Caki2 (cell line): ENCODE data around the gene UBE2G2. TPM values are rescaled to one million over a fixed set of nuclear protein-coding genes. Genes with fewer than 3 reads are reported as not detected.

Source experiments
- DNase-seq: peaks from one replicate; pipeline ENCODE4 v3.0.0-alpha.2; 2015; ENCODE audit warnings: low read depth
- in situ Hi-C: cut with HindIII; loops from 2 replicates; pipeline ENCODE4 v1.10.0; 2016; ENCODE audit warnings: low sequenced_read_pairs, low pct_unique_long_range_greater_than_20kb, mixed read lengths
- total RNA-seq: library from RNA; depleted of rRNA; stranded (reverse); fragments of >200 nt; shearing (Covaris generic); gene quantifications from 2 replicates; pipeline ENCODE4 v1.2.3, GENCODE V29; 2014; ENCODE audit warnings: low replicate concordance; rRNA removed

Gene UBE2G2, protein sequence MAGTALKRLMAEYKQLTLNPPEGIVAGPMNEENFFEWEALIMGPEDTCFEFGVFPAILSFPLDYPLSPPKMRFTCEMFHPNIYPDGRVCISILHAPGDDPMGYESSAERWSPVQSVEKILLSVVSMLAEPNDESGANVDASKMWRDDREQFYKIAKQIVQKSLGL
- total RNA-seq, result 43.8 and 50.0 TPM in 2 replicates

DNA sequence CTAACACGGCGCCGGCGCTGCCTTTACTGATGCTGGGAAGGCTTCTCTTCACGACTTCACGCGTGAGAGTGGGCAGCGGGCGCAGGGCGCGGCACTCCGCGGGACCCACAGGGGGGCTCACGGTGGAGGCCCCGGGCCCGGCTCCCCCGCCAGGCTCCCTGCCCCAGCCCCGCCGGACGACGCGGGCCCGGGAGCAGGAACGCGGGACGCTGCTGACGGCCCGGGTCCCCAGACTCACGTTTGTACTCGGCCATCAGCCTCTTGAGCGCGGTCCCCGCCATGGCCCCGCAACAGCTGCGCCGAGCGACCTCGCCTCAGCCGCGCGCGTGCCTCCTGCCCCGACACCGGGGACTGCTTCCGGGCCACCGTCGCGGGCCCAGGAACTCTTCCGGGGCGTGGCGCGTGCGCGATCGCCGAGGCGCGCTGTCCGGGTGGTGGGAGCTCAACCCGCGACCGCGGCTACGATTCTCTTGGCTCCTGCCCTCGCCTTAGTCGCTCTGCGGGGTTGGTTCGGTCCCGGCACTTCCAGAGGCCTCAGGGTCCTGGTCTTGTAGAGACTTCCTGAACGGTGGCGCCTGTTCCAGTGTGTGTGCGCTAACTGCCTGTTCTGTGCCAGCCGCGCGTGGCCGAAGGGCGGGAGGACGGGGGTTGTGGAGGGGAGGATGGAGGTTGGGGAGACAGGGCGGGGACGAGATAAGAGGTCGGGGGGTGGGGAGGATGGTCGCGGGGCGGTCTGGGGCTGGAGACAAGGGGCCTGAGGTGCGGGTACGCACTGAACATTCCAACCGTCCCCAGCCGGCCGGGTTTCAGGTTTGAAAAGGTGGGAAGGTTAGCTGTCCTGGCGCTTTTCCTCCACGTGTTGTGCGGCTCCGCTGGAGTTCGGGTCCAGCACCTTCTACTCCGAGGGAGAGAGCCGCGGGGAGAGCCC lies at the start of gene UBE2G2:
UBE2G2 (minus strand) TSS at position 353 of the 928 bp plus-strand sequence; CDS start at position 281, 72 bp downstream.
- DNase-seq, result peak; percentile 75
- in situ Hi-C loops, result loop anchor here (25.0 kb wide), 1 partner anchor 336 kb away; no protein-coding TSS in a partner anchor

DNA sequence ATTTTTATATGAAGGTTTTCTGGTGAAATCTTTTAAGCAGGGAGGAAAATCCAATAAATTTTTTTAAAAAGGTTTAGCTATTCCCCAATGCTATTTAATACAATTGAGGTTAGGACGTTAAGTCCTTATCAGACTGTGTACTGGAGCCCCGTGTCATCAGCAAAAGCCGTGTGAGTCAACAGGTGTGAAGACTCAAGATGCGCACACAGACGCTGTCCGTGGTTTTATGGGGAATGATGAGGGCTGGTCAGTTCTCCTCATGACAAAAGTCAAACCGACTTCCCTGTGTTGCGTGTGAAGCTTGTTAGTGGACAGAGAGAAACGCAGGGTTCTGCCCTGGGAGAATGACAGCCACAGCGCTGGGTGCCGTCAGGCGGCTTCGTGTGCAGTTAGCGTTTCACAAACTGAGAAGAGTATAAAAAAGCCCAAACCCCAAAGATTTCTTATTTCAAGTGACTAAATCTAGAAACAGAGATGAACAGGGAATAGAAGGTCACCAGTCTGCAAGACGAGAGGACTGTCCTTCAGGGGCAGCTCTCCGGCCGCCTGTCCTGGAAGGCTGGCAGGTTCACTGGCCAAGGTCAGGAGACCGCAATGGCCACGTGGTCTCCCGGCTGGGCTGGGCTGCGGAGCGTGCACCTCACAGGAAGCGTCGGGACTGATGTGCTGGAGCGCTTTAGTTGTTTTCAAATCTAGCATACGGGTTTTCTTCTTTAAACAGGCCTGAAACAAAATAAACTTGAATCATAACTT lies 49.5 kb upstream of the UBE2G2 start:
- DNase-seq, result no peak
- in situ Hi-C loops, result no loop called here

DNA sequence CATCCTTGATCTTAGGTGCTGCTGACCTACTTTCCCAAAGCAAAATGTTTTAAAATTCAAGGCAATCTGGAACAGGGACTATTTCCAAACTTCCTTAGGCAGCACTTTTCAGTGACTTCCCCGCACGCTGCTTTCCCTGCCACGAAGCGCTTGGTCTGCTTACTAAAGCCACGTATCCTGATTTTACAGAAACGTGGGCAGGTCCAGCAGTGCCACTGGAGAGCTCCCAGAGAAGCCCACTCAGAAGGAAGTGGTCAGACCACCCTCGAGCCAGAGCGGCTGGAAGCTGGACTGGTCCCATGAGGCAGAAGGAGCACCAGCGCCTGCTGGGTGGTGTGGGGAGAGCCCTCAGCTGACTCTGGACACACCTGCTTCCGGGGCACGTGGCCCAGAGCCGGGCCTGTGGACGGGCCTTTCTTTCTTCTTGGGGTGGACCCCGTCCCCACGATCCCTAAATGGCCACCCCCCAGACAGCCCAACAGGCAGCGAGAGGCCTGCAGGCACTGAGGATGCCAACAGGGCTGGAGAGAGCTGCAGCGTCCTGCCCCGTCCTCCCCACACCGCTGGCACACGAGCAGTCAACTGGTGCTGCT lies 48.7 kb upstream of the UBE2G2 start:
- no peak for DNase-seq
- in situ Hi-C loops, result no loop called here

DNA sequence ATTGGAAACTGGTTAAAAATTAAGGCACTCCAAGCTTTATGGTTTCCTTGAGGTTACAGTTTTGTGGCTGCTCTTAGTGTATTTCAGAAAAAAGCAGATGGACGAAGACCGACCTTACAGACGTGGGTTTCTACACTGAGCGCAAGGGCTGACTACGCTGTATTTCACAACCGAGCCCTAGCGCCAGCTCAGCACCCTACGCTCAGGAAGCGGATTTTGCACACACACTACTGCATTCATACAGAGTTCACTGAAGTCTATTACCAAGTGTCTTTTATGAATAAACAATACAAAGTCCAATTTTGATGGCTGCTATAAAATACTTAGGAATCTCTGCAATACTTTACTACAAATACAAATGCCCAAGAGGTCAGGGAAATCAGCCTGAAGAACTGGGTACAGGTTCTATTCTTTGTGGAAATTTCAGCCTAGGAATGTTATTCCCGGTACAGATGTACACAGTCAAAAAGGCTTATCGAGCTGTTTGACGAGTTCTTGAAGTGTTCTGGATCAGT lies 48.1 kb upstream of the UBE2G2 start:
- in situ Hi-C loops, result no loop called here
- no peak for DNase-seq

DNA sequence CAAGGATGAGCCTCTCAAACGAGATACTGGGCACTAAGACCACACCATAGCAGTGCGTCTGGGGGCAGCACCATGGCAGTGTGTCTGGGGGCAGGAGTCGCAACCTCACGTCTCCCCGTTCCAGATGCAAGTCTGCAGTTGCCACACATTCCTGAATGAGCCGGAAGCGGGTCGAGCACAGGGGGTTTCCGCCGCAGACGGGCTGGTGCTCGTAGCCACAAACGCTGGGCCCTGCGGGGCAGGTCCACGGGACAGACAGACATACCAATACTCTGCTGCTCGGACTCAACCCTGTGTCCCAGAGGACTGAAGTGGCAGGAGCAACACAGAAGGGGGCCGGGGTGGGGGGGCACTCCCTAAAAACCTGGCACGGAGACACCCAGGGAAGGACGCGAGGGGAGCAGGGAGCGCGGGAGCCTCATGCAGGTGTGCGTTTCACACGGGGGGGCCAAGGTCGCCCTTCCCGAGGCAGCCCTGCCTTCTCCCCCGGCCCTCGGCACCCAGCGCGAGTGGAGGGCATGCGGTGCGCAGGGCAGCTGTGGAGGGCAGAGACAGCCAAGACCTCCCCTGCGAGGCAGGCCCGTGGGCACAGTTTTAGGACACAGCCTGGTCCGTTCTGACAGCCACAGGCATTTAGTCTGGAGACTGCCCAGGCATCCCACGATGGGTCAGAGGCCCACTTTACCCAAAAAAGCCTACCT lies 47.4 kb upstream of the UBE2G2 start:
- in situ Hi-C loops, result no loop called here

DNA sequence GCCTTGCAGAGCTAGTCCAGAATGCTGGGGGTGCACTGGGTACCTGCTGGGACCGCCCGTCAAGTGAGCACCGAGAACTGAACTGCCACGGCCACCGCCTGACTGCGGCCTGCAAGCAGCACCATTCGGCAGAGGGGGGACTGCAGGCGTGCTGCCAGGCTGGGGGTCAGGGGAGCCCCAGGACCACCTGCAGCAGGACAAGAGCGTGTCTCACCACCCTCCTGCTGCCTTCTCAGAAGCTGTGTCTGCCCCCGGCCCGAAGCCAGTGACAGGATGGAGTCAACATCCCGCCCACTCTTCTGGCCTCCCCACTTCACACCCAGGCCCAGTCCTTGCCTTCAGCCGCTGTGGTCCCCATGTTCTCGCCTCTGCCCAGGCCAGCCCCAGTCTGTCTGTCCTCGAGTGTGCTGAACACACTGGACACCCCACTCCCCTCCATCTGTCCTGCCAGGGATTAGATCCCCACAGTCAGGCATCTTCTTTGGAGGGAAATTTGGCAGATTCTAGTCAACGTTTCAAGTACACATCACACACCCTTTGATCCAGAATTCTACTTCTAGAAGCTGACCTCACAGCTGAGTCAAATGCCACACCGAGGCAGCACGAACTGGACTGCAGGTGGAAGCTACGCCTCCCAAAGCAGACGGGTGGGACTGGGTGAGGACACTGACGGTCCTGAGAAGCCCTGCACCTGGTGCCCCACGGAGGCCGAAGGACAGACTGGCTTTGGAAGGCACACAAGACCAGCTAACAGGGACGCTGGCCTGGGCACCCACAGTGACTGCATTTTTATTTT lies 45.8 kb upstream of the UBE2G2 start:
- in situ Hi-C loops, result no loop called here
- DNase-seq, result no peak

More for the DNA sequence above, 47.4 kb upstream of the UBE2G2 start:
- DNase-seq, result no peak

DNA sequence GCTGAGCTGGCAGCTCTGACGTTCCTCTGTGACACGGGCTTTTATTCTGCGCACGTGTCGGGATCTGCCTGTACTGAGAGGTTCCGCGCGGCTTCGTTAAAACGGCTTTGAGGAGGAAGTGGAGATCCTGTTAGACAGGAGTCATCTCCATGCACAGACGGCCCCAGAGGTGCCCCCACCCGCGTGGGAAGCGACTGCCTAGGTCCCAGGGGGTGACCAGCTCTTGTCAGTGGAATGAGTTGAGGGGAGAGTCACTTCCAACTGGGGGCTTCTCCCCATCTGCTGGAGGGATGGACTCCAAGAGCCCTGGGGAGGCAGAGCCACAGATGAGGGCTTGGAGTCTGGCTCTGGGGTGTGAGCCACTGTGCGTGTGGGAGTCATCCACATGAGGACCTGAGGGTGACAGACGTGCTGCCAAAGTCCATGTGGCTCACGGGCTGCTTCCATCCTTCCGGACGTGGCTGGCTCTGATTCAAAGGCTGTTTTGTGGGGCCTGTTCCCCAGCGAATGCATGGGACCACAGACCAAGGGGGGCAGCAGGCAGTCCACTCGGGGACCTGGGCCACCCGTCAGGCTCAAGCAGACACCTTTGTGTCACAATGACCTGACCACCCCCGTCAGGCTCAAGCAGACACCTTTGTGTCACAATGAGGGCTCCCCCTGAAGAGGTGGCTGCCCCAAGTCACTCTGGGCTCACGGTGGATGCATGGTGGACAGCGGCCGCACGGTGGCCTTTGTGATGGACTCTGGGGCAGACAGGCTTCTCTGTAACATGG lies 45.1 kb upstream of the UBE2G2 start:
- in situ Hi-C loops, result no loop called here
- no peak for DNase-seq

DNA sequence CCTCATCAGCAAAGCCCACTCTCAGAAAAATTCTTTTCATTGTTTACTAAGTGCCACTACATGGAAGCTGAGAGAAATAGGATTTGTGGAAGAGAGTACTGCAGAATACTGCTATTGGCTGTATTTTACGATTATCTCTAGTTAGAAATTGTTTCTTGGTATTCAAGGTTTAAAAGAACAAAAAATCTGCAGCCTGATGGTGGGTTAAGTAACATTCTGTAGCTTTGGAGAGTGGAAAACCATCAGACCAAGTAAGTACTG lies 44.5 kb upstream of the UBE2G2 start:
- in situ Hi-C loops, result no loop called here
- no peak for DNase-seq

DNA sequence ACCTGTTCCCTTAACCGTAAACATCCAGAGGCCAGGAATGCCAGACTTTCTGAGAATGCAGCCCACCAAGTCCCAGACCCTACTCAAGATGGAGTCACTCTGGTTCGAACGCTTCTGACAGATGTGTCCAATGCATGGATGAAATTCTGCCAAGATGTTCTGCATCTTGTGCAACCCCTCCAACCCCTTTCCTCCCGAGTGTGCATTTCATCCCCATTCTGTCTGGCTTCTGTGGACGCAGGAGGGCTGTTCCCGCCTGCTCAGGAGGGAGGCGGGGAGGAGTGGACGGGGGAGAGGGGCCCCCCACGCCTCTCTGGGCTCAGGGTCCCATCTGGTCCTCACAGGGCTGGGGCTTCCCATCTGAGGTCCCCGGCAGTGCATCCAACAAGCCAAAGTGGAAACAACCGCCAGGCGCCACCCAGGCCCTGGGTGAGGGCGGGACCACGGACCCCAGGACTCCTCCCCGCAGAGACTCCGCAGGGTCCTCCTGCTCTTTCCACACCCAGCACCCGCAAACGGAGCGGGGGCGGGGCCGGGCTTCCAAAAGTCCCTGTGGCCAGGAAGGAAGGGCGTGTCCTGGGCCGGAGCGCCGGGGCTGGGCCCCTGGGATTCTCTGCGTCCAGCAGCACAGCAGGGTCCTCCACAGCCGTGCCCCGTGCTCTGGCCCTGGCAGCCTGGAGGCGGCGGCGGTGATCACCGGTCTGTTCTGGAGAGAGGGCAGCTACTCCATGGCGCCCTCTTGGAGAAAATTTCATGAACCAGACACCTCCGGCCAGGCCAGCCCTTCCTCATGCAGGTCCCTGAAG lies 44.0 kb upstream of the UBE2G2 start:
- in situ Hi-C loops, result no loop called here
- DNase-seq, result peak; percentile 68

DNA sequence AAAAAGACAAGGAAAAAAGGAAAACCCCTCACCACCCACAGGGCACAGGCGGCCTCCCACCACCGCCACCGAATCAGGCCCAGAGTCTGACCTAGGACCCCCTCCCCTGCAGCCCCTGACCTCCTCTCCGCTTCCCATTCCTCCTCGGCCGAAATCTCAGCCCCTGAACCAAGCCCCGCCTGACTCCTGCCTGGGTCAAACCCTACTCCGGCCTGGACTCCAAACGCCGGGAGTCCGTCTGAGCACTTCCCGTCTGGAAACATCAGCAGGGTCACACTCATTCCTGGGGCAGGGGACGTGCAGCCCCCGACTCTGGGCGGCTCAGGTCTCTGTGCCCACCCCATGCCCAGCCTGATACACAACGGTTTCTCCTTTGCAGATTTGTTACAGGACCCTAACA lies 42.6 kb upstream of the UBE2G2 start:
- in situ Hi-C loops, result no loop called here
- no peak for DNase-seq

DNA sequence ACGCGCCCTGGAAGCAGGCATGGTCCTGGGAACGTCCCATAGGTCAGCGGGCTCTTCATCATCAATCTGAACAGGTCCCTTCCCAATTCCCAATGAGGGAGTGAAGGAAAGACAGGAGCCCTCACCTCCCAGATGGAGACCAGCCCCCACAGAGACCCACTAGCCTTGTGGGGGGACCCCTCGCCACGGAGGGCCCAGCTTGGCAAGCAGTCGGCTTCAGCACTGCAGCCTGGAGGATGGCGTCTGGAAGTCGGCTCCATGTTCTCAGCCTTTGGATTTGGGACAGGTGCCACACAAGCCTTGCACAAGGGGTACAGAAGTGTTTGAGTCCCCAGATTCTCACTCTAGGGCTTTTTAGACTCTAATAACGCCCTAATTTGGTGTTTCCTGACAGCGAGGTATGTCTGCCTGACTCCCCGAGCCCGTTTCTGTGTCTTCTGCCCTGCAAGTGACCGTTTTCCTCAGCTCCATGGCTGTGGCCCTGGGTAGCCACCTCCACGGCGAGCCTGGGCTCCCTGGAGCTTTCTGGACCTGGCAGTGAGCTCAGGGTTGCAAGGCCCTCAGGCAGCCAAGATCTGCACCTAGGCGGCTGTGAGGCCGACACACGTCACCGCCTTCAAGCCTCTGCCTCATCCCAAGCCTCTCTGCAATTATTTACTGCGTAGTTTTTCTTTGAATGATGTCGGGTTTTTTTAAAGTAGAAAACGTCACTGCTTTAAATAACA lies 41.3 kb upstream of the UBE2G2 start:
- no peak for DNase-seq
- in situ Hi-C loops, result no loop called here

DNA sequence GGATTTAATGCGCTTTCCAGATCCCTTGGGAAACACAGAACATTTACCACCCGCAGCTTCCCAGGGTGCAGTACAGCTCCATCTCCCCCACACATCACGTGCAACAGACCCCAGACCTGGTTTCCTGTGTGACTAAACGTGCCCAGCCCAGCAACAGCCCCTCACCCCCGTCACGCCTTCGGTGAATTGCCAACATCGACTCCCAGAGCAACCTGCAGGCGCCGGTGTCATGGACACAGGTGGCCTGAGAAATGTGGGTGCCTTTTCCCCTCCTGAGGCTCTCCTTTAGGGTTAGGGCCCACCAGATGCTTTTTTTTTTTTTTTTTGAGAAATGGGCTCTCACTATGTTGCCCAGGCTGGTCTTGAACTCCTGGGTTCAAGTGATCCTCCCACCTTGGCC lies 40.5 kb upstream of the UBE2G2 start:
- no peak for DNase-seq
- in situ Hi-C loops, result no loop called here

DNA sequence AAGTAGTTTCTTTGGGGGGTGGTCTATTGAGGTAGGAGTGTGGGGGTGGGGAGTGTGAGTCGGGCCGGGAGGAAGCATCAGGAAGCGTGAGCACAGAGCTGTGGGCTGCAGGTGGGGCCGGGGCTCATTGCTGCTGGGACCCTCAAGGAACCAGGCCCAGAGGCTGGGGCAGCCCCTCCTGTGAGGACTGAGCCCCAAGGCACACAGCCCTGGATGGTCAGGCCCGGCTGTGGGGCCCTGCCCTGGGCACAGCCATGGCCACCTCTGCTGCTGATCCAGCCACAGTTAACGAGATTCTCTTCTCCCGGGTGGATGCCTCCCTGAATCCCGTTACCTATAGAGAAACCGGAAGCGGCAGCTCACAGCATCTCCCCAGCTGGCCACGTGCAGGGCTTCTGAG lies 39.2 kb upstream of the UBE2G2 start:
- in situ Hi-C loops, result no loop called here
- DNase-seq, result no peak

DNA sequence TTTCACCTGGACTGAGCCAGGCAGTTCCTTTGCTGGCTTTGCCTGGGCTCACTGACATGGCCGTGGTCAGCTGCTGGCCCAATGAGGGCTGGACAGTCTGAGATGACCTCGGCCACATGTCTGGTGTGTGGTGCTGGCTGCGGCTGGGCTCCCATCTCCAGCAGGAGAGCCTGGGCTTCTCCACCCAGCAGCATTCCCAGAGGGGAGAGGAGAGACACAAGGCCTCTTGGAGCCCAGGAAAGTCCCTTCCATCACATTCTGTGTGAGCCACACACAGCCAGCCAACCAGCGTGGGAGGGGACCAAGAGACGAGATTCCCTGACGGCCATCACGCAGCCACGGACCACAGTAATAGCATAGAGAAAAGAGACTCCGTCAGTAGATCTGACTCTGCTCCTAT lies 37.3 kb upstream of the UBE2G2 start:
- no peak for DNase-seq
- in situ Hi-C loops, result no loop called here
